Posterior cingulate gyrus (tissue), 11 donors: ENCODE data around the gene DPP9.

ENCODE experiments used
- DNase-seq, 10 donors: peaks; one replicate each; pipeline versions ENCODE4 v3.0.0 to v3.0.0-alpha.2; 2020 to 2021; ENCODE audit warnings: mixed read lengths in 3 of 10
- intact Hi-C: fragments of 100-400 bp; cut with DNase I; formaldehyde crosslinking; loops from one replicate; pipeline ENCODE4 v1.15.1; 2023

The DPP9 gene

DNA sequence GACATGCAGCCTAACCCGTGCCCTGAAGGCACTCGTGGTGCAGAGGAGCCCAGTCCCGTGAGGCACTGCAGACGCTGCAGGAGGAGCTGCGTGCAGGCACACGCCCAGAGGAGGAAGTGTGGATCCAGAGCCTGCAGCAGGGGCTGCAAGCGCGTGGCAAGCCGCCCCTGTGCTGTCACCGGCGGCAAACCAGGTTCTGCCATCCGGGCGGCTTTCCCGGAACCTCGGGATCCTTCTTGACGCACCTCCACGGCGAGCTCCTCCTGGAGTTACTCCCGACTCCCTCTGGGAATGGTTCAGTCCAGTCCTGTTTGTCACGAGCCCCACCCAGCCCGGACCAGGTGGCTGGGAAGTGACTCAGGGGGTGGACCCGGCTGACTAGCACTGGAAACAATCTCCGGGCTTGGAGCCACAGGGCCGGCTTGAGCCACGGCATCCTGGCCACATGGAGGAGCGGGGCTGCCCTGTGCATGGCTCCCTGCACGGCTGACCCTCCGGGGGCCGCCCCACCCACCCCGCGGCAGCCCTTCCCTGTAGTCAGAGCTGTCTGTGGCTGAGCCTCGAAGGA lies 10.2 kb downstream of the DPP9 start:
- intact Hi-C loops = no loop called here

DNA sequence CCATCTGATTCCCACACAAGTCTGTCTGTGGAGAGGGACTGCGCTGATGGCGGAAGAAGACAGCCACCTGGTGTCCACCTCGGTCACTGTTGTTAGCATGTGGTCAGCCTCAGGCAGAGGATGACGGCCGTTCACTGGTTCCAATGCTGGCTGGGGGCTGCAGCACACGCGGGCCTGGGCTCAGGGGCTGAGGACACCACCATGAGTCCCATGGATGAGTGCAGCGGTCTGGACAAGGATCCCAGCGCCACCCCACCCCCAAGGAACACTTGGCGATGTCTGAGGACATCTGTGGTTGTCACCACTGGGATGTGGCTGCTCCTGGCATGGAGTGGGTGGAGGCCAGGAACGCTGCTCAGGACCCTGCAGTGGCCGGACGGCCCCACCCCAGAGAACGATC lies 10.9 kb downstream of the DPP9 start:
- DNase-seq = no peak
- intact Hi-C loops = no loop called here

More for the DNA sequence above, 10.2 kb downstream of the DPP9 start:
- no peak for DNase-seq

DNA sequence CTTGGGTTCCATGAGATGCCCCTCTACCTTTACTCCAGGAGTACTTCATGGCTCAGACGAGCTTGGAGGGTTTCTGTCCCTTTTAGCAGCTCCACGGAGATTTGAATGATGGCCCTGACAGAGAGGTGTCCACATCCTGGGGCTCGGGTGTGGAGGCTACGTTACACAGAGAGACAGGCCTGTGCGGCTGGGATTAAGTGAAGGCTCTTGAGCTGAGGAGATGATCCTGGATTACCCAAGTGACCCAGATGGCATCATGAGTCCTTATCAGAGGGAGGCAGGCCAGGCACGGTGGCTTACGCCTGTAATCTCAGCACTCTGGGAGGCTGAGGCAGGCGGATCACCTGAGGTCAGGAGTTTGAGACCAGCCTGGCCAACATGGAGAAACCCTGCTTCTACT lies 12.4 kb downstream of the DPP9 start:
- no peak for DNase-seq
- intact Hi-C loops = no loop called here

DNA sequence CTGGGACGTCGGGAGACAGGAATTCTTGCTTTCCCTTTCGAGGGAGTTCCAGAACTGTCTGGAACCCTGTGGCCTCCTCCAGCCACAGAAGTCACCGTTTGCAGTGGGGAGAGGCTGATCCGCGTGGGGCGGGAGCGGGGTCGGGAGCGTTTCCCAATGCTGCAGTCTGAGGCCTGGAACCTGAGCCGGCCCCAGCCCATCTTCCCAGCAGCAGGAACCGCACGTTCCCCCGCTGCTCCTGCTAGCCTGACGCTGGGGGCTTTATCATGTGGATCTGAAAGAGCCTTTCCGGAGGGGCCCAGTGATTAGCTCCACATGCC lies 13.4 kb downstream of the DPP9 start:
- intact Hi-C loops = no loop called here

DNA sequence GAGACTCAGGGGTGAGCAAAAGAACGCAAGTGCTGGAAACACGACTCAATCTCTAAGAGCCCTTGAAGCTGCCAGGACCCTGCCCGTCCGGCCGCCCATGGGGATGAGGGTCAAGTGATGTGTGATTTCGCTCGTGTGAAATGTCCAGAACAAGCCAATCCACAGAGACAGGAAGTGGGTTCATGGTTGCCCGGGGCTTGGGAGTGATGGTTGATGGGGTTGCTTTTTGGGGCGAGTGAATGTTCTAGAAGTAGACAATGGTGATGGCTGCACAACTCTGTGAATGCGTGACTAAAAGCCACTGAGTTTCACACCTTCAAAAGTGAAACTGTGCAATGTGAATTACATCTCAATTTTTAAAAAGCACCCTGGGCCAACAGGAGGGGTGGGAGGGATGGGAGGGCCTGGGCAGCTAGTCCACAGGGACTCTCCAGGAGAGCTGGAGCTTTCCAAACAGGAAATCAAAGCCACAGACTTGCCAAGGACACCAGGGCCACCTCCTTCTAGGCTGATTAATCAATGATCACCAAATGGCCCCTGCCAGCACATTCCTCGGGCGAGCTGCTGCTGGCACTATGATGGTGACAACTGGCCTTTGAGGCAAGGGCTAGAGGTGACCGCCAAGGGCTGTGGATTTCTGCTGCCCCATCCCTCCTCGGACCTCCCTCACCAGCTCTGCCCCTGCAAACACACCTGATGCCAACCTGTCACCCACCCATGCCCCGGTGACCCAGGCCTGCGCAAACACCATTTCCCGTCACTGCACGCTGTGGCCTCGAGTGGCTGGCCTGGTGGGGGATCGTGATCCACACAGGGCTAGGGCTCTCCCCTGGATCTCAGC lies 14.0 kb downstream of the DPP9 start:
- intact Hi-C loops = no loop called here
- DNase-seq = no peak

More for the DNA sequence above, 13.4 kb downstream of the DPP9 start:
- DNase-seq = no peak

DNA sequence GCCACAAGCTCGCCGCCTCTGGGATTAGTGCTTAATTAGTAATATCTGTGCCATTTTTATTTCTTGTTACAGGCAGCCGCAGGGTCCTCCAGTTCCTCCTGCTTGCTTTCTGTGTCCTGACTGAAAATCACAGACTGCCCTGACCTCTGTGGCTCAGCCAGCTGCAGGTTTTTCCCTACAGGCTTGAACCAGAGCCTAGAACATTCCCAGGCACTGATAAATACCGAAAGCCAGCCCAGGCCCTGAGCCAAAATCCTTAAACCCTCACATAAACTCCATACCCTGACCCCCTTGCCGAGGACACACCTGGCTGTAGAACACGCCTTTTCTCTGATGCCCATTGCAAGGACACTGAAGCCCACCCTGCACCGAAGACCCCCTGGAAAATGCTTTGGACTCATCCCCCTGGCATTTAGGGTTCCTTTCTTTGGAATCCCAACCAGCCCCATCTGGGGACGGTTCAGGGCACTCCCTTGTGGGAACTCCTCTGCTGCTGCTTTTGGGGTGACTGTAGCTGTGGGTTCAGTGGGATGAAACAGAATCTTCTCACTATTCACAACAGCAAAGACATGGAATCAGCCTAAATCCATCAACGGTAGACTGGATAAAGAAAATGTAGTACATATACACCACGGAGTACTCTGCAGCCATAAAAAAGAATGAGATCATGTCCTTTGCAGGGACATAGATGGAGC lies 15.5 kb downstream of the DPP9 start:
- intact Hi-C loops = no loop called here
- DNase-seq = no peak

- intact Hi-C loops = no loop called here
Observed at GRCh38 chr19:4707322-4707721, 16.3 kb downstream of the DPP9 start.

GRCh38 chr19:4705413-4706131 lies 18.1 kb downstream of the DPP9 start:
- no peak for DNase-seq
- intact Hi-C loops = no loop called here

More at GRCh38 chr19:4707322-4707721, 16.3 kb downstream of the DPP9 start:
- DNase-seq = no peak

GRCh38 chr19:4704317-4704673 lies 19.3 kb downstream of the DPP9 start:
- intact Hi-C loops = no loop called here
- DNase-seq = no peak

GRCh38 chr19:4703671-4704316 lies 19.8 kb downstream of the DPP9 start:
- intact Hi-C loops = no loop called here
- DNase-seq = no peak

DNA sequence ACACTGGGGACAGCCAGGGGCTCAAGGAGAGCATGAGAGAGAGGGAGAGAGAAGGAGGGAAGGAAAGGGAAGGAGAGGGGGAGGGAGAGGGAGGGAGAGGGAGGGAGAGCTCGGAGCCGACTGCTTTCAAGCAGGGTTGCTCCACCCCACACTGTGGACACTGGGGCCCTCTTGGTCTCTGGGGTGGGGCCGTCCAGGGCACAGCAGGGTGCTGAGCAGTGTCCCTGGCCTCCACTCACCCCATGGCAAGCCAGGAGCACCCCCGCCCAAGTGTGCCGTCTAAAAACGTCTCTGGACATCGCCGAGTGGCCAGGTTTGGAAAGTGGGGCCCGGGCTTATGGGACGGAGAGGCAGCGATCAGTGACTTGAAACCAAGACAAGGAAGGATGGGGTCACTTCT lies 20.9 kb downstream of the DPP9 start:
- intact Hi-C loops = no loop called here
- no peak for DNase-seq

GRCh38 chr19:4701557-4701956 lies 22.1 kb downstream of the DPP9 start:
- intact Hi-C loops = no loop called here
- DNase-seq = peak in 1 of 10 donors; percentile 45

GRCh38 chr19:4700693-4700970 lies 23.0 kb downstream of the DPP9 start:
- DNase-seq = no peak

GRCh38 chr19:4699826-4700692 lies 23.6 kb downstream of the DPP9 start:
- intact Hi-C loops = no loop called here
- peak in 1 of 10 donors; percentile 75 for DNase-seq

More at GRCh38 chr19:4700693-4700970, 23.0 kb downstream of the DPP9 start:
- intact Hi-C loops = no loop called here

DNA sequence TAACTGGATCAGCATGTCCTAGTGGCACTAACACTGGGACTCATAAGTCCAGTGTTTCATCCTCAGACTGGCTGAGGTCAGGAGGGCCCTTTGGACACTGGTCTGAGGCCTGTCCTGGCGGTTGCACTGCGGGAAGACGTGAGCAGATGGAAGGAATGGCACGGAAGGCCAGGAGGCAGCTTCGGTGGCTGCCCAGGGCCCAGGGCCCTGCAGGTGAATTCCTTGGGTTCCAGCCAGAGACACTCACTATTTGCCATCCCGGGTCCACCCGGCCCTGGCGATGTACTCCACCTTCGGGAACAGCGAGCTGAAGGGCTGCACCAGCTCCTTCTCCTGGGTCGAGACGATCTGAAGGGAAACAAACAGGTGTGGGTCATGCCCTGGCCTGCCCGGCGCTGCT lies 26.3 kb downstream of the DPP9 start:
- intact Hi-C loops = no loop called here
- no peak for DNase-seq

- intact Hi-C loops = no loop called here
- DNase-seq = peak in 2 of 10 donors; percentile 23 to 60
Observed at GRCh38 chr19:4695224-4695731, 28.4 kb downstream of the DPP9 start.

DNA sequence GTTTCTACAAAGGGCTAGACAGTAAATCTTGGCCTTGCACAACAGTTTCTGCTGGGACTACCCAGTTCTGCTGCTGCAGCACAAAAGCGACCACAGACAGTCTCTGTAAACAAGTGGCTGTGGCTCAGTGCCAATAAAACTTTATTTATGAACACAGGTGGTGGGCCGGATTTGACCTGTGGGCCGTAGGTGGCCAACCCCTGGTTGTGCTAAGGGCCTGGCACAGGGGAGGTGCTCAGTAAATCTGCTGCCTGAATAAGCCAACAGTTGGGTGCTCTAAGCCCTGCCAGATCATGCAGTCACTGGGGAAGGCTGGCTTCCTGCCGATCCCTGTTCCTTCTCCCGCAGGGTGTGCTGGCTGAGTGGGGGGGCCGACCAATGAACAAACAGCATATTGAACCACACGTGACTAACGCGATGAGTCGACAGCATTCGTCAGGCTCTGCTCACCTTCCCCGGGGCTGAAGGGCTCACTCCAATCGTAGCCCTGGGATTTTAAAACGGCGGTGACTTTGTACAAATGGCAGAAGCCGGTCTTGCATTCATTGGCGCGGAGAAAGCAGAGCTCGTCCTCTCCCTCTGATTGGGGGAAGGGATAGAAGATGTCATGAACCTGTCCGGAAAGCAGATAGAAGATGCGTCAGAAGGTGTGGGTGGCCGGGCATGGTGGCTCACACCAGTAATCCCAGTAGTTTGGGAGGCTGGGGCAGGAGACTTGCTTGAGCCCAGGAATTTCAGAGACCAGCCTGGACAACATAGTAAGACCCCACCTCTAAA lies 29.2 kb downstream of the DPP9 start:
- intact Hi-C loops = no loop called here
- DNase-seq = peak; percentile 31 to 95 (median 73)

GRCh38 chr19:4693471-4694121 lies 30.0 kb downstream of the DPP9 start:
- intact Hi-C loops = no loop called here
- DNase-seq = no peak

GRCh38 chr19:4693078-4693350 lies 30.6 kb downstream of the DPP9 start:
- intact Hi-C loops = no loop called here
- DNase-seq = no peak
